HFF-Myc (cell line): ENCODE results near the gene CTPS2.

Experiments used
- DNase-seq: peaks from one replicate; pipeline ENCODE4 v3.0.0-alpha.2; 2011; ENCODE audit warnings: low read depth; ENCODE audit errors: extremely low read depth
- H3K4me3 ChIP-seq: replicated peaks from 2 replicates; pipeline ENCODE4 v1.5.1; 2011; ENCODE audit warnings: low read depth, mild to moderate bottlenecking, control low read depth, low read length
- TF ChIP-seq, protein P1 (sequence below): IDR thresholded peaks from 2 replicates; pipeline ENCODE4 v1.5.1; 2012; ENCODE audit warnings: mild to moderate bottlenecking, low read depth, low read length, control low read depth; ENCODE audit errors: missing control alignments

The CTPS2 gene

DNA sequence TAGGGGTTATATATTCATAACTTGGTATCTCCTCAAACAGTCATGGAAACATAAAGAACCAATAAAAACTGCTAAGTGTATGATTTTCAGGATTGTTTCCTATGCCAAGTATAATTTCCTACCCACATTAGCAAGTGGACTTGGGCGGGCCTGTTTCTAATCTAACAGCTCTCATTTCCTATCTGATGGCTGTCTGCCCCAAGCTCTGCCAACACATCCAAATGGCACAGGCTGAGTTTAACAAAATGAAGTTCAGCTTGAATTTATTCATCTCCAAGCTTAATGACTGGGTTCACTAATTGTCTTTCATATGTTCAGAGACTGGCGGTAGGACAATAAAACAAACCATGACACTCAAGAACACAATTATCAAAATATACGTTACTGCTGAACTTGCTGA lies 118.0 kb downstream of the CTPS2 start:
- no peak overlapping the region for H3K4me3 ChIP-seq
- no peak for DNase-seq
- TF ChIP-seq, protein P1, sequence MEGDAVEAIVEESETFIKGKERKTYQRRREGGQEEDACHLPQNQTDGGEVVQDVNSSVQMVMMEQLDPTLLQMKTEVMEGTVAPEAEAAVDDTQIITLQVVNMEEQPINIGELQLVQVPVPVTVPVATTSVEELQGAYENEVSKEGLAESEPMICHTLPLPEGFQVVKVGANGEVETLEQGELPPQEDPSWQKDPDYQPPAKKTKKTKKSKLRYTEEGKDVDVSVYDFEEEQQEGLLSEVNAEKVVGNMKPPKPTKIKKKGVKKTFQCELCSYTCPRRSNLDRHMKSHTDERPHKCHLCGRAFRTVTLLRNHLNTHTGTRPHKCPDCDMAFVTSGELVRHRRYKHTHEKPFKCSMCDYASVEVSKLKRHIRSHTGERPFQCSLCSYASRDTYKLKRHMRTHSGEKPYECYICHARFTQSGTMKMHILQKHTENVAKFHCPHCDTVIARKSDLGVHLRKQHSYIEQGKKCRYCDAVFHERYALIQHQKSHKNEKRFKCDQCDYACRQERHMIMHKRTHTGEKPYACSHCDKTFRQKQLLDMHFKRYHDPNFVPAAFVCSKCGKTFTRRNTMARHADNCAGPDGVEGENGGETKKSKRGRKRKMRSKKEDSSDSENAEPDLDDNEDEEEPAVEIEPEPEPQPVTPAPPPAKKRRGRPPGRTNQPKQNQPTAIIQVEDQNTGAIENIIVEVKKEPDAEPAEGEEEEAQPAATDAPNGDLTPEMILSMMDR = no peak

DNA sequence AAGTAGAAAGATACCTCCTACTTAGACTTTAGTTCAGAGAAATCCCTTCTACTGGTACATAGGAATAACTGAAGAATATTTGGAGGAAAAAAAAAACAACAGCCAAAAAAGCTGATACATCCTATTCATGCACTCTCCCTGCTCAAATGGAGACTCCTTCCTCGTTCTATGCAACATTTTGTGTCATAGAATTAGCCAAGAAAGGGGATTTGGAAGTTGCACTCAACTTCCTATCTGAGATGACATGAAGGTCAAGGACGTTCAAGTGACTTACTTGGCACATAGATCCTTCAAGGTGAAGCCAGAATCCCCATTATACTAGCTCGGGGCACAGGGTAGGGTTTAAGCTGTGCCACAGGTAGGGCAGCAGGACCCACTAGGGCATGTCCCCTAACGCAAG lies 118.7 kb downstream of the CTPS2 start:
- DNase-seq = no peak
- TF ChIP-seq, protein P1 = no peak
- no peak overlapping the region for H3K4me3 ChIP-seq

DNA sequence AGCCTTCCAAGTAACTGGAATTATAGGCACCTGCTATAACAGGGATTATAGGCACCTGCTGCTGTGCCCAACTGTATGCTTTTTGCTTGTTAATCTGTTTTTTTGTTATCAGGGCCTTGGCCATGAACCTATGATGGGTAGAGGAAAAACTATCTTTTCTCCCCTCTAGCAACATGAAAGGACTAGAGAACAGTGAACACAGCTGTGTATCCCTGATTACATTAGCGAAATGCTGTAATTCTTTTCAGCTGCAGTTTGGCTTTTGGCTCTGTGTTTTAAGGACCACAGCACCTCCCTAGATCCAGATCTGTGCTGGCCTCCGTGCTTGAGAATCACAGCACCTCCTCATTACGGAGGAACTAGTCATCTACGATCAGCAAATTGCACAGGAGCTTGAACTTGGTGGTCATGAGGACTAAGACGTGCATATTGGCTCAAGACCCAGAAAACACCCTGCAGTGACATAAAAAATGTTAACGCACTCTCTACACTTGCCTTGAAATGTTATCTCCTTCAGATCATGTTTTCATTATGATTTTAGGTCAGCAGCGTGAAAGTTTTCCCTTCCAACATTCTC lies 120.2 kb downstream of the CTPS2 start:
- H3K4me3 ChIP-seq = no peak overlapping the region
- DNase-seq = no peak
- TF ChIP-seq, protein P1 = no peak

DNA sequence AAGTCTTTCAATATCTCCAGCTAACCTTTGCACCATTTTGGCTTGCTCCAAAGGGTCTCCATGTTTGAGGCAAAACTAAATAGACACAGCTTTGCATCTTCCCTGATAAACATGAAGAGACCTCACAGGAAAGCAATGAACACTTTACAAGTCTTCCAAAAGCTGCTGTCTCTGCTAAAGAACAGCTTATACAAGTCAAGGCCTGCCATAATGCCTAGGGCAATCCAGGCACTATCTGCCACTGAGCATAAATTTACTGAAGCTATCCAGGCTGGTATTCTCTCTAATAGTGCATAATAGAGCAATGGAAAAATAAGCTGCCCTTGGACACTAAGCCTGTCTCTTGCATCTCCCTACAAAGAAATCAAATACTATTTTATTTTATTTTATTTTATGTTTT lies 122.6 kb downstream of the CTPS2 start:
- TF ChIP-seq, protein P1 = no peak
- H3K4me3 ChIP-seq = no peak overlapping the region
- DNase-seq = no peak

DNA sequence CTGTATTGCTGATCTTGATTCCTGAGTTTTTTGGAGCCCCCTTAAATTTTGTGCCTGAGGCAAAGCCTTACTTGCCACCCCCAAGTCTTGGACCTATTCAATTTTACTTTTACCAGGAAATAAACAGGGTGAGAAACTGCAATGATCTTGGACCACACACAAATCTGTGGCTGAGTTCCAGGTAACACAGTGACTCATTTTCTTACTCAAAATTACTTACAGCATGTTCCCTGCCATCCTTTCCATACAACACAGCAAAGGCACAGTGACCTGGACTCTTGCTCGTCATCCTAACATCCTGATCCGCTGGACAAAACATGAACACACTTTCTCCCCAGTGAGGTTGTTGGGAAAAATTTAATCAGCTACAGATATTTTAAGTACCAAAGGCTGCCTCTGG lies 123.3 kb downstream of the CTPS2 start:
- no peak for DNase-seq
- no peak overlapping the region for H3K4me3 ChIP-seq
- TF ChIP-seq, protein P1 = no peak

DNA sequence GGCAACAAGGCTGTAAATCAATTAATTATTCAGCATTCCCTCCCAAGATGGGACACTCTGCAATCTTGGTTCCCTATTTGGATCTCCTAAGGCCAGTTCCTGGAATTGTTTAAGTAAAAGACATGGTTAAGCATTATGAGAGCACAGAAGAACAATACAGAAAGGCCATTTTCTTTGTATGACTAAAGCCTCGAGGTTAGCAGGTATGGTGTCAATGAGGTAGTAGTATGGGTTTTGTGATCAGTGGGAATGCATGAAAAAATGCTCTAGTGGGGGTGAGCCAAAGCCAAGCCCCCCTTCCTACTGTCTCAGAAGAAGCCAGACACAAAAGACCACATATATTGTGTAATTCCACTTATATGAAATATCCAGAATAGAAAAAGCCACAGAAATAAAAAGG lies 124.2 kb downstream of the CTPS2 start:
- TF ChIP-seq, protein P1 = no peak

DNA sequence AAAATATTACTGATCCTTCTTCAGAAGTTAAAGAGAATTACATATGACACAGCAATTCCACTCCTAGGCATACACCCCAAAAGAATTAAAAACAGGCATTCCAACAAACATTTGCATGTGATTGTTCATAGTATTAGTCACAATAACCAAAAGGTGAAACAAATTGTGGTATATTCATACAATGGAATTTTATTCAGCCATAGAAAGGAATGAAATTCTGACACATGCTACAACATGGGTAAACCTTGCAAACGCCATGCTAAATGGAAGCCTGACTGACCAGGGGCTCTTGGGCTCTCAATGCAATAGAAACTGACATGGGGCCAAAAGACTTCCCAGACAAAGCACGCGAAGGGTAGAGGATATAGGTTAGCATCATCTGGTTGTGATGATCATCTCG lies 124.6 kb downstream of the CTPS2 start:
- TF ChIP-seq, protein P1 = no peak
- no peak overlapping the region for H3K4me3 ChIP-seq
- DNase-seq = no peak

More for the DNA sequence above, 124.2 kb downstream of the CTPS2 start:
- no peak overlapping the region for H3K4me3 ChIP-seq
- no peak for DNase-seq
